Measurements from ENCODE around the gene RCBTB1. TPM values are rescaled to one million over a fixed set of nuclear protein-coding genes. Genes with fewer than 3 reads are reported as not detected.

RCBTB1 gene
- total and polyA plus RNA-seq, 10 of the 15 experiments (the other 5 are each of a cell fraction or from before 2014, with no cell fraction given): 5.1 to 13.5 (median 11.2) TPM

GRCh38 chr13:49554387-49554786 lies 31.0 kb downstream of the RCBTB1 start (continued):
- TF ChIP-seq CHD2 (IDR thresholded peaks at IDR 0.05; ENCODE audit: borderline replicate concordance, low read depth, low read length) (no peak), CEBPZ (IDR thresholded peaks at IDR 0.05; ENCODE audit: low read depth, low read length) (no peak), RBBP5 (conservative IDR thresholded peaks at IDR 0.05) (no peak), EED (IDR thresholded peaks at IDR 0.05; ENCODE audit: low read depth) (no peak), ZBTB40 (IDR thresholded peaks at IDR 0.05; ENCODE audit: borderline replicate concordance) (no peak), EGR1 (IDR thresholded peaks at IDR 0.05; ENCODE audit: borderline replicate concordance in 1 of 2, low read depth in 2 of 2, low read length in 2 of 2) (no peak), SRF (IDR thresholded peaks at IDR 0.05; ENCODE audit: low read depth in 2 of 2, low read length in 2 of 2) (no peak), POLR2A (IDR thresholded peaks at IDR 0.05; ENCODE audit: low read depth, low read length) (no peak), ELK1 (IDR thresholded peaks at IDR 0.05; ENCODE audit: low read depth, low read length) (no peak)

All from GM12878 (cell line).